Stimulated activated CD4-positive, alpha-beta T cell treated with anti-CD3 and anti-CD28 coated beads, TNF-alpha, amount 100 ng/mL, for 48 hours (primary cell): ENCODE measurements around the gene LRIG1.

Experiments used
- DNase-seq, 3 donors: peaks; one replicate each; pipeline ENCODE4 v3.0.0-alpha.2; 2020; ENCODE audit warnings: low read depth in 3 of 3

LRIG1 gene

GRCh38 chr3:66500576-66501482 lies at the start of gene LRIG1:
Gene LRIG1 (minus strand): TSS chr3:66501022. CDS start chr3:66500407, 615 bp downstream.
- DNase-seq = peak; percentile 97 to 99 (median 98)

- DNase-seq = no peak
Measured at GRCh38 chr3:66544619-66545429, 44.0 kb upstream of the LRIG1 start.

GRCh38 chr3:66542153-66542552 lies 41.3 kb upstream of the LRIG1 start:
- DNase-seq = no peak

GRCh38 chr3:66539466-66539989 lies 38.7 kb upstream of the LRIG1 start:
- DNase-seq = no peak

GRCh38 chr3:66538390-66538789 lies 37.6 kb upstream of the LRIG1 start:
- no peak for DNase-seq

- no peak for DNase-seq
Measured at GRCh38 chr3:66537735-66538134, 36.9 kb upstream of the LRIG1 start.

GRCh38 chr3:66536791-66537190 lies 36.0 kb upstream of the LRIG1 start:
- DNase-seq = no peak

- no peak for DNase-seq
Measured at GRCh38 chr3:66534304-66534845, 33.6 kb upstream of the LRIG1 start.

GRCh38 chr3:66532613-66533012 lies 31.8 kb upstream of the LRIG1 start:
- DNase-seq = no peak

GRCh38 chr3:66532160-66532587 lies 31.4 kb upstream of the LRIG1 start:
- no peak for DNase-seq

- DNase-seq = no peak
Measured at GRCh38 chr3:66531256-66531655, 30.4 kb upstream of the LRIG1 start.

- DNase-seq = no peak
Measured at GRCh38 chr3:66527246-66527645, 26.4 kb upstream of the LRIG1 start.

- no peak for DNase-seq
Measured at GRCh38 chr3:66525771-66526170, 24.9 kb upstream of the LRIG1 start.

GRCh38 chr3:66520724-66521123 lies 19.9 kb upstream of the LRIG1 start:
- no peak for DNase-seq

GRCh38 chr3:66518644-66519043 lies 17.8 kb upstream of the LRIG1 start:
- no peak for DNase-seq

- no peak for DNase-seq
Measured at GRCh38 chr3:66518126-66518525, 17.3 kb upstream of the LRIG1 start.

GRCh38 chr3:66517241-66517640 lies 16.4 kb upstream of the LRIG1 start:
- DNase-seq = no peak

GRCh38 chr3:66508461-66508860 lies 7.6 kb upstream of the LRIG1 start:
- DNase-seq = no peak

- no peak for DNase-seq
Measured at GRCh38 chr3:66507423-66508260, 6.8 kb upstream of the LRIG1 start.

- DNase-seq = no peak
Measured at GRCh38 chr3:66506154-66506553, 5.3 kb upstream of the LRIG1 start.
